GM12892 (cell line): ENCODE results near the gene CRY2.

Experiments used
- DNase-seq: peaks from one replicate; pipeline ENCODE4 v3.0.0; 2011; ENCODE audit not compliant: insufficient read length
- FAIRE-seq: peaks from 2 replicates; lab custom pipeline; 2011; peaks lifted over from hg19 to GRCh38; lab: Jason Lieb, UNC
- POLR2A ChIP-seq: IDR thresholded peaks from 2 replicates; pipeline ENCODE4 v1.6.1; 2011; ENCODE audit warnings: low read depth, low read length, control low read depth
- POLR2AphosphoS5 ChIP-seq: IDR thresholded peaks from 2 replicates; pipeline ENCODE4 v1.6.1; 2011; ENCODE audit warnings: low read depth, low read length, control low read depth
- TAF1 ChIP-seq: IDR thresholded peaks from 2 replicates; pipeline ENCODE4 v1.6.1; 2011; ENCODE audit warnings: low read depth, mild to moderate bottlenecking, control low read depth, low read length, borderline replicate concordance

The CRY2 gene

GRCh38 chr11:45910623-45911022 is 63.3 kb downstream of the CRY2 start:
- DNase-seq = no peak
- FAIRE-seq = no peak
- TF ChIP-seq TAF1 (no peak), POLR2AphosphoS5 (no peak), POLR2A (no peak)

GRCh38 chr11:45913514-45913913 is 66.2 kb downstream of the CRY2 start:
- TF ChIP-seq POLR2A (no peak), POLR2AphosphoS5 (no peak), TAF1 (no peak)
- DNase-seq (no peak), FAIRE-seq (no peak)

GRCh38 chr11:45913942-45914635 is 66.8 kb downstream of the CRY2 start:
- no peak for TF ChIP-seq POLR2AphosphoS5
- no peak for TF ChIP-seq TAF1
- no peak for TF ChIP-seq POLR2A
- FAIRE-seq (no peak), DNase-seq (no peak)

- DNase-seq = no peak
- FAIRE-seq = no peak
- TF ChIP-seq TAF1 (no peak), POLR2A (no peak), POLR2AphosphoS5 (no peak)
Measured at GRCh38 chr11:45915446-45915845, 68.2 kb downstream of the CRY2 start.

GRCh38 chr11:45917286-45917622 is 70.0 kb downstream of the CRY2 start:
- TF ChIP-seq TAF1 (no peak), POLR2AphosphoS5 (no peak), POLR2A (no peak)
- FAIRE-seq (peak; percentile 69), DNase-seq (no peak)

GRCh38 chr11:45917623-45918330 is 70.5 kb downstream of the CRY2 start, which contains the start of gene PEX16:
PEX16 (minus strand) TSS chr11:45917877; CDS start chr11:45917811, 66 bp downstream.
- FAIRE-seq (peak; percentile 97), DNase-seq (peak; percentile 98)
- TF ChIP-seq POLR2AphosphoS5 (peak; percentile 98), TAF1 (0 out of 2 replicates have a peak, but pooled peaks have one; percentile 14), POLR2A (peak; percentile 95)

- FAIRE-seq (peak; percentile 98), DNase-seq (peak; percentile 85)
- TF ChIP-seq POLR2AphosphoS5 = no peak
- TF ChIP-seq TAF1 = no peak
- no peak for TF ChIP-seq POLR2A
Measured at GRCh38 chr11:45918331-45918941, 71.2 kb downstream of the CRY2 start.

- no peak for FAIRE-seq
- DNase-seq = no peak
- TF ChIP-seq POLR2AphosphoS5 (no peak), POLR2A (no peak), TAF1 (no peak)
Measured at GRCh38 chr11:45918962-45919675, 71.8 kb downstream of the CRY2 start.

- FAIRE-seq (no peak), DNase-seq (no peak)
- no peak for TF ChIP-seq POLR2AphosphoS5
- TF ChIP-seq TAF1 = no peak
- TF ChIP-seq POLR2A = no peak
Measured at GRCh38 chr11:45919806-45920530, 72.7 kb downstream of the CRY2 start.
